EH (cell line): ENCODE data around the gene NUP62.
"Not testable (repeated sequence)": the region's sequence is repeated elsewhere in the genome, so short reads cannot be mapped to it uniquely, and the experiment has no call there.

ENCODE experiments used
- DNase-seq: peaks from one replicate; pipeline ENCODE4 v3.0.0-alpha.2; 2015; ENCODE audit warnings: low read depth

NUP62 gene

GRCh38 chr19:49924881-49925210, 4.5 kb downstream of the NUP62 start:
- not testable (repeated sequence) for DNase-seq

GRCh38 chr19:49924004-49924880, 5.1 kb downstream of the NUP62 start:
- DNase-seq = no peak

GRCh38 chr19:49923055-49924003, 6.0 kb downstream of the NUP62 start:
- DNase-seq = no peak

GRCh38 chr19:49921871-49922795, 7.2 kb downstream of the NUP62 start:
- peak; percentile 69 for DNase-seq

GRCh38 chr19:49920624-49921363, 8.5 kb downstream of the NUP62 start:
- no peak for DNase-seq

- no peak for DNase-seq
These were observed 11.2 kb downstream of the NUP62 start for GRCh38 chr19:49918089-49918488.

- DNase-seq = no peak
These were observed 12.2 kb downstream of the NUP62 start for GRCh38 chr19:49916839-49917733.

GRCh38 chr19:49915271-49915670, 14.0 kb downstream of the NUP62 start:
- no peak for DNase-seq

- DNase-seq = no peak
These were observed 15.6 kb downstream of the NUP62 start for GRCh38 chr19:49913720-49914119.

- DNase-seq = no peak
These were observed 16.2 kb downstream of the NUP62 start for GRCh38 chr19:49912965-49913685.

GRCh38 chr19:49911381-49912145, 17.7 kb downstream of the NUP62 start:
- DNase-seq = no peak

- no peak for DNase-seq
These were observed 19.1 kb downstream of the NUP62 start for GRCh38 chr19:49910179-49910578.

- no peak for DNase-seq
These were observed 20.6 kb downstream of the NUP62 start for GRCh38 chr19:49908480-49909420.

- no peak for DNase-seq
These were observed 21.4 kb downstream of the NUP62 start for GRCh38 chr19:49907745-49908446.

GRCh38 chr19:49906879-49907564, 22.3 kb downstream of the NUP62 start:
- no peak for DNase-seq

GRCh38 chr19:49904136-49904535, 25.2 kb downstream of the NUP62 start:
- no peak for DNase-seq
